TTC549 (cell line): Measurements from ENCODE around the gene POLL.
"Not testable (repeated sequence)": the region's sequence is repeated elsewhere in the genome, so short reads cannot be mapped to it uniquely, and the experiment has no call there.

ENCODE experiments used
- FAIRE-seq: peaks from 2 replicates; lab custom pipeline; 2012; peaks lifted over from hg19 to GRCh38; lab: Jason Lieb, UNC

The POLL gene

GRCh38 chr10:101611096-101611905 is 23.2 kb upstream of the POLL start:
- FAIRE-seq: no peak

GRCh38 chr10:101609481-101609880 is 21.4 kb upstream of the POLL start:
- no peak for FAIRE-seq

- FAIRE-seq: no peak
Measured at GRCh38 chr10:101607124-101607523, 19.1 kb upstream of the POLL start.

GRCh38 chr10:101602761-101603398 is 14.8 kb upstream of the POLL start:
- FAIRE-seq: peak; percentile 94

- FAIRE-seq: no peak
Measured at GRCh38 chr10:101601541-101601940, 13.5 kb upstream of the POLL start.

- no peak for FAIRE-seq
Measured at GRCh38 chr10:101597091-101597900, 9.2 kb upstream of the POLL start.

- FAIRE-seq: no peak
Measured at GRCh38 chr10:101595591-101596433, 7.8 kb upstream of the POLL start.

GRCh38 chr10:101593331-101593730 is 5.3 kb upstream of the POLL start:
- not testable (repeated sequence) for FAIRE-seq

GRCh38 chr10:101588879-101589278 is 822 bp upstream of the POLL start:
- no peak for FAIRE-seq

GRCh38 chr10:101585841-101586240 is 2.2 kb downstream of the POLL start:
- no peak for FAIRE-seq

GRCh38 chr10:101580486-101581399 is 7.3 kb downstream of the POLL start:
- no peak for FAIRE-seq

GRCh38 chr10:101579516-101579870 is 8.6 kb downstream of the POLL start:
- no peak for FAIRE-seq

GRCh38 chr10:101578803-101579515 is 9.1 kb downstream of the POLL start:
- no peak for FAIRE-seq

- FAIRE-seq: no peak
Measured at GRCh38 chr10:101578192-101578591, 9.9 kb downstream of the POLL start.

- no peak for FAIRE-seq
Measured at GRCh38 chr10:101577121-101577871, 10.8 kb downstream of the POLL start.

GRCh38 chr10:101576211-101576863 is 11.7 kb downstream of the POLL start:
- no peak for FAIRE-seq

GRCh38 chr10:101575580-101576210 is 12.4 kb downstream of the POLL start:
- FAIRE-seq: no peak

- FAIRE-seq: no peak
Measured at GRCh38 chr10:101575091-101575490, 13.0 kb downstream of the POLL start.
